SK-N-SH treated with all-trans-retinoic acid at 6 μM for 48 hours (cell line): ENCODE results near the gene NEURL1.

Source experiments
- ISL1 ChIP-seq: fragments of 250-450 bp; sonication (Bioruptor Pico); IDR thresholded peaks from 2 replicates; pipeline ENCODE4 v2.1.2; 2022; ENCODE audit warnings: mild to moderate bottlenecking, moderate library complexity
- PATZ1 ChIP-seq: fragments of 250-450 bp; sonication (Bioruptor Pico); IDR thresholded peaks from 2 replicates; pipeline ENCODE4 v1.8.0; 2020; ENCODE audit warnings: mild to moderate bottlenecking, moderate library complexity, borderline replicate concordance
- ZC3H10 ChIP-seq: fragments of 250-450 bp; sonication (Bioruptor Pico); IDR thresholded peaks from 2 replicates; pipeline ENCODE4 v1.5.1; 2021; ENCODE audit warnings: mild to moderate bottlenecking, moderate library complexity

- no peak for TF ChIP-seq ZC3H10 (CRISPR knock-in tag)
- TF ChIP-seq PATZ1 (CRISPR knock-in tag): no peak
- TF ChIP-seq ISL1 (CRISPR knock-in tag): no peak
Observed at GRCh38 chr10:103517234-103518085, 24.0 kb downstream of the NEURL1 start.
